GM19328 (cell line): Measurements from ENCODE around the gene TEX52.
A peak's percentile ranks its signal among the peaks of the same experiment; 100 is the strongest.

ENCODE experiments used
- ATAC-seq: cut with Tn5 transposase; IDR thresholded peaks from one replicate; pipeline ENCODE4 v1.9.1; 2021; ENCODE audit warnings: mild to moderate bottlenecking, moderate library complexity; ENCODE audit not compliant: unreplicated experiment

The TEX52 gene

GRCh38 chr12:2833810-2834209 lies 23.0 kb downstream of the TEX52 start:
- ATAC-seq: no peak

DNA sequence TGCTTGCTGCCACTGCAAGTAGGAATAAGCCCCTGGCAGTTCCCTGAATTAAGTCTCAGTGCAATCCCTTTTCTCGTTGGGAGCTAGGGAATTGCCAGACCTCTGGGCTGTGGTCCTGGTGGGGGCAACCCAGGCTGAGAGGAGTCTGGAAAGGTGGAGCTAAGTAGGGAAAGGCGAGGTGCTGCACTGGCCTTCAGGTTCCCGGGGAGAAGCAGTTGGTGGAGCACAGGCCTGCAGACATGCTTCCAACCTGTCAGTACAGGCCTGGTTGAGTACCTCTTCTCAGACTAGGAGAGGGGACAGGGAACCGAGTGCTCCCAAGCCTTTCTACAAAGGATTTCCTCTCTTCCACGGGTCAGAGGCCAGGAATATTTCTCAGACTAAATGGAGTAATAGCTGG lies 23.5 kb downstream of the TEX52 start:
- ATAC-seq: no peak

DNA sequence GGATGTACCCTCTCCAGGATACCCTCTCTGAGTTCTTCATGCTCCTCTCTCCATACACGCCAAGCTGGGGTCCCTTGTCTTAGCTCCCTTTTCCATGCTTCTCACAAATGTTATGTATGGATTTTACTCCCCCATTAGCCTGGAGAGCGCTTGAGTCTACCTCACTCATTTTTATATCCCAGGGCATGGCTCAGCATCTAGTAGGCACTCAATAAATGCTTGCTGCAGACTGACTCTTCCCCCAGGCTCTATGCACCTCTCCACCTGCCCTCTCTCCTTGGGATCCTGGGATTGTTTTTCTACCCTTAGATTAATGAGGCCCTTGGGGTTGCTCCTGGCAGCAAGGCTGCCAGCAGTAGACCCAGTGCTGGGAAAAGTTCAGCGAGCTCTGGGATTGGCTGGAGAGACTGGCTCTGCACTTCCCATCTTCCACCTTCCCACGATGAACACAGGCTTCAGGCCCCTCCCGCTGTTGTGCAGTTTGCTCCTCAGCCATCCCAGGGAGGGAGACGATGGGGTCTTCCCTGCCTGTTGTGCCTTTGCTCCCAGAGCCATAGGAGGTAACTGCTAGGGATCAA lies 24.2 kb downstream of the TEX52 start:
- no peak for ATAC-seq

DNA sequence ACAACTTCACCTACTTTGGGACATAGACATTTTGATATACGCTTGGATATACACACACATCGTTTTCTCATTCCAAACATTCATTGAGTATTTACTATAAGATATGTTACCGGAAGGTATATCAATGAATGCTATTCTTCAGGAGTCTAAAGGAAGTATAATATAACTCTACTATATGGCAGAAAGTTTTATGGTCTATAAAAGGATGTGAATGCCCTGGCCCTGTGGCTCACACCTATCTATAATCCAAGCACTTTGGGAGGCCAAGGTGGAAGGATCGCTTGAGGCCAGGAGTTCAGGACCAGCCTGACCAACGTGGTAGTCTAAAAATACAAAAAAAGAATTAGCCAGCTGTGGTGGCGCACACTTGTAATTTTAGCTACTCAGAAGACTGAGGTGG lies 27.6 kb downstream of the TEX52 start:
- no peak for ATAC-seq

DNA sequence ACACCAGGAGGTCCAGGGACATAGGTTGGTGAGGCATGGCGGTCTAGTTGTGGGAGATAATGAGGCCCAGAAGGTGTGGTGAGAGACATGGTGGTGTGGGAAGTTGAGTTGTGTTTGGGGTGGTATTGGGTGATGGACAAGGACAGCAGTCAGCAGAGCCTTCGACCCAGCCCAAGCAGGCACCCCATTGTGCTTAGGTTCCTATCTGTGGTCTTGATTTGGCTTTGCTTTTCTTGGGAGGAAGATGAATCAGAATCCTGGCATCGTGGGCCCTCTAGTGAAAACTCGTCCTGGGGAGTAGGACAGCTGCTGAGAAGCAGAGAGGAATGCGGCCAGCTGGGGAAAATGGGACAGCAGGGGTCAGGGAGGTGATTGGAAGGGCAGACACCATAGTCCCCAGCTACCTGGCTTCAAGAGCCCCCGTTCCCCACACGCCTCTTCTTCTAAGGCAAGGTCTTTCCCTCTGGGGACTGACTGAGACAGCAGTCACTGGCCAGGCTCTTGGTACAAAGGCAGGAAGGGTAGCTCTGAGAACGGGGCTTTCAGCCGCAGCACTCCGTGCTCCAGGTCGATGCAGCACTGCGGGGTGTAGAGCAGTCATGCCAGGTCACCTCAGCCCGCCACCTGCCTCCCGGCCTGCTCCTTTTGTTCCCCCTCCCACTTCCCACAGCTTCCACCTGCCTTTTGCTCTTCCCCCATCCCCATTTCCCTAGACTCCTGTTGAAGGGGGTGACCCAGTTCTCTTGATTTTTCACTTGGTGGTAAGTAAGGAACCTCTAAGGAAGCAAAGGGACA lies 29.9 kb downstream of the TEX52 start:
- no peak for ATAC-seq

DNA sequence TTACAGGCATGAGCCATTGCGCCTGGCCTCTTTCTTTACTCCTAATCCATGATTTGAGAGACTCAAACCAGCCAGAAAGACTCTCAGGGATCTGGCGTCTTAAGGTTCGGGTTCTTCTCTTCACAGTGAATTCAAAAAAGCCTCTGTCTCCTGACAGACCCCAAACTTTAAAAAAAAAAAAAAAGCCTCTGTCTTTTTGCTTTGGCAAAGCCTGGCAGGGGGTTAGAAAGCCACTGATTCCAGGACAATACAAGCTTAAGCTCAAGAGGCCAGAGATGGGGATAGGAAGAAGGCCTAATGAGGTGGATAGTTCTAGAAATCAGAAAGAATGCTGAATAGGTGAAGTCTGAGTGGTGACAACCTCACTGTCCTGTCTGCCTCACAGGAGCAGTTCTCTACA lies 30.8 kb downstream of the TEX52 start:
- ATAC-seq: no peak

GRCh38 chr12:2825132-2825531 lies 31.7 kb downstream of the TEX52 start:
- ATAC-seq: no peak

- no peak for ATAC-seq
Observed at GRCh38 chr12:2824541-2824940, 32.3 kb downstream of the TEX52 start.

- no peak for ATAC-seq
Observed at GRCh38 chr12:2823483-2823882, 33.4 kb downstream of the TEX52 start.

GRCh38 chr12:2820432-2820831 lies 36.4 kb downstream of the TEX52 start:
- no peak for ATAC-seq

DNA sequence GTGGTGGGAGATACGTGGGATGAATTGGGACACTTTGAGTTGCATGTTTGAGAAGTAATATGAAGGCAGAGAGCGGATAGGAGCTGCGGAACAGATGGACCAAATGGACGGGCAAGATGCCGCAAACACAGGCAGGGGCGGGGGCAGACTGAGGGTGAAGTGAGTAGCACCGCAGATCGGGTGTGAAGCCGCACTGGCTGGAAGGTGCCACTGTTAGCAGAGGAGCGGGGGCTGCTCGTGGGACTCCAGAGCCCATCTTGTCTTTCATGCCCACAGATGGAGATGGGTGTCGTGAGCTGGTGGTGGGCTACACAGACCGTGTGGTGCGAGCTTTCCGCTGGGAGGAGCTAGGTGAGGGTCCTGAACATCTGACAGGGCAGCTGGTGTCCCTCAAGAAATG lies 37.0 kb downstream of the TEX52 start:
- no peak for ATAC-seq

DNA sequence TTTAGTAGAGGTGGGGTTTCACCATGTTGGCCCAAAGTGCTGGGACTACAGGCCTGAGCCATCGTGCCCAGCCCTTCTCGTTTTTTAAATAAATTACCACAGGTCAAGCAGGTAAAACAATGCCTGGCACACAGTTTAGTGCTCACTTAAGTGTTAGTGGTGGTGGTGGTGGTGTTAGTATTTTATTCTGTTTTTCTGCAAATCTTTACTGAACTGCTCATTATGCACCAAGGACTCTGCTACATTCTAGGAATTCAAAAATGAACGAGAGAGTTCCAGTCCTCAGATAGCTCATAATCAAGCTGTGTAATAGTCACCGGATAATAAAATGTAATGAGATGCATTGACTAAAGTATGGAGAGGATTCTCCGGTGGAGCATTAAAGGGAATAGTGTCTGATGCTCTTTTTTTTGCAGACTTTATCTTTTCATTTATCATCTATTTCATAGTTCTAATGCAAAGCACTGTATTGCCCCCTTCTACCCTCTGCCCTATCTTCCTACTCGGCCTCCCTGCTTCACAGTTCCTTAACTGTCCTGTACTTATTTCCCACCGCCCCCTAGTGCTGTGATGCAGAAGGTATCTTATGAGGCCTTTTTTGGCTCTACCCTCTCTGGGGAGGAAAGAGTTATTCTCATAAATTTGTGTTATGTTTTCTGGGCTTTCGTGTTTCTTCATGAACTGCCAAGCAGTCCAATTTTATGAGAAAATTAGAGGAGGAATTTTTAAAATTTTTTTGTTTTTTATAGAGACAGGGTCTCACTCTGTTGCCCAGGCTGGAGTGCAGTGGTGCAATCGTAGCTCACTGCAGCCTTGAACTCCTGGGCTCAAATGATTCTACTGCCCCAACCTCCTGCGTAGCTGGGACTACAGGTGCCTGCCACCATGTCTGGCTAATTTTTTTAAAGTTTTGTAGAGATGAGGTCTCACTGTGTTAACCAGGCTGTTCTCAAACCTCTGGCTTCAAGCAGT lies 43.3 kb downstream of the TEX52 start:
- ATAC-seq: no peak

GRCh38 chr12:2812290-2813213 lies 44.3 kb downstream of the TEX52 start, which contains the start of gene ITFG2:
TSS of gene ITFG2 (plus strand) at chr12:2812668. CDS start at chr12:2812761, 93 bp downstream.
- ATAC-seq: peak; percentile 95

- no peak for ATAC-seq
Observed at GRCh38 chr12:2811801-2812200, 45.0 kb downstream of the TEX52 start.

- no peak for ATAC-seq
Observed at GRCh38 chr12:2806700-2807099, 50.1 kb downstream of the TEX52 start.

DNA sequence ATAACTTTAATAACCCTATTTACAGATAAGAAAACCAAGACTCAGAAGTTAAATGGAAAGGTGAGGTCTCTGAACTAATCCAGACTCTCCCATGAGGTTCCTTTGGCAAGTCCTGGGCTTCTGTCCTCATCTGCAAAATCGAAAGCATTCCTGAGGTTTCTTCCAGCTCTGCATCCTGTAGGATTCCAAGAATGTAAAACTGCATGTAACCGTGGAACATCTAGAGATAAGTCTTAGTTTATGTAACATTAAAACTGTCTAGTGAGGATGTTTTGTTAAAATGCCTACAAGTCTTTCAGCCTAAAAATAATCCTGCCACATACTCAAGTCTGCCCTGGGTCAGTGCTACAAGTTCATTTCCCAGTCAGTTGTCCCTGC lies 51.7 kb downstream of the TEX52 start:
- ATAC-seq: no peak

DNA sequence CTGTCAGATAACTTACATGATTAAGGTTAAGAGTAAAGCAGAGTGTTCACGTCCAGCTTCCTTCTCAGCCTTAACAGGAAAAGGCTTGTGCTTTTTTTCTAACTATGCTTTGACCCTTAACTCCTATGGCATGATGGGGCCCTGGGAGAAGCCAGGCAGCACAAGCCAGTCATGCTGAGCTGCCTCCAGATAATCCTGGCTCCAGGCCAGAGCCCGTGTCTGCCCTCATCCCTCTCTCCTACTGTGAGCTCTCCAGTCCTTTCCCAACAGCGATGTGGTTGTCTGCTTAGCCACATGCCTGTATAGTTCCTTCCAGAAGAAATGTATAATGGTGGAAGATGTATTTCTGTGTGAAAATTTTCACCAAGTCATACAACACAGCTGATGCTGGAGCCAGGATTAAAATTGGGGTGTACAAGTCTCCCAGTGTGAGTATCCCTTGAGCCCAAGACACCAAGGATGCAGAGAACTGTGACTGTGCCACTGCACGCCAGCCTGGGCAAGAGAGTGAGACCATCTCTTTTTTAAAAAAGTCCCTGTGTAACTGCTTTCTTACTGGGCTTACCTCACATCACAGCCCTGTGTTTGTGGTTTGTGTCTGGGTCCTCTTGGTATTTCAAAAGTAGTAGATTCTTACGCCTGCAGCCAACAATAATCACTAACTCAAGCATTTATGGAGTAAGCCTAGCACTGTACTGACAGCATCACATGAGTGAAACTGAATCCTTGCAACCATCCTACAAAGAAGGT lies 52.3 kb downstream of the TEX52 start:
- ATAC-seq: no peak

DNA sequence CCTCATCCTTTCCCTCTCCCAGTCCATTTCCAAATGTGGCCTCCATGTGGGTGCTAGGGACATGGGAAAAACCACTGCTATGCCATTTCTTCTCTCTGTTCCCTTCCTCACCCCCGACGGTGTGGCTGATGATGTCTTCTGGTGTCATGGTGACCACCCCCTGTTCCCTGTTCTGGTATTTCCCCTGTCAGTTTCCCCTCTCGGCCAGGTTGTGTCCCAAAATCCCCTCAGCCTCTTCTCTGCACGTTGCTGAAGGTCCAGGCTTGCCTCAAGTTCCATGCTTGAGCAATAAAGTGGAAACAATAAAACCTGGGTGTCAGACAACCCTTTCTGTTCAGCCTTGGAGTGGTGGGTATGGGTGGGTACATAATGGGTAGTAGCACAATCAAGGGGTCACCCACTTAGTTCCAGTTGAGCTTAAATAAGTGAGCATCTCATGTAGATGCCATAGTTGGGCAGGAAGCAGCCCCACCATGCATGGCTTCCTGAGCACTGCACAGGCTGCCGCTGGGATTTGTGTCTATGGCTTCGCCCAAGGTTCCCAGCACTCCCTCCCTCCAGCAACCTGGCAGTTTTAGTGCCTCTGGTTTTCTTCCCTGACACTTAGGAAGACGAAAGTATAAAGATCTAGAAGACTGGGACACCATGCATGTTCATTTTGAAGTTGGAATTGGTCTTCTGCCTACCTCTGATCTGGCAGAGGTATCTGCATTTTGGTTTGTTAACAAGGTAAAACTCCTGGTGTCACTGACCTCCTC lies 53.0 kb downstream of the TEX52 start:
- no peak for ATAC-seq
